Chondrocyte (in vitro differentiated cells): ENCODE data around the gene LRMDA. TPM values are rescaled to one million over a fixed set of nuclear protein-coding genes. Genes with fewer than 3 reads are reported as not detected.

Experiments used
- DNase-seq: peaks from one replicate; pipeline ENCODE4 v3.0.0; 2021; ENCODE audit warnings: mixed read lengths, low spot score
- H3K27ac Mint-ChIP-seq: one replicate; pipeline ENCODE4 v1.8.0; 2021; ENCODE audit warnings: mild to moderate bottlenecking, moderate library complexity, mixed read lengths; ENCODE audit not compliant: unreplicated experiment
- H3K27me3 Mint-ChIP-seq: 2 replicates; pipeline ENCODE4 v1.8.0; 2021; ENCODE audit warnings: low read depth, mixed read lengths
- H3K36me3 Mint-ChIP-seq: 2 replicates; pipeline ENCODE4 v1.8.0; 2021; ENCODE audit warnings: low read depth, mixed read lengths
- H3K4me1 Mint-ChIP-seq: 2 replicates; pipeline ENCODE4 v1.8.0; 2021; ENCODE audit warnings: low read depth, mild to moderate bottlenecking, mixed read lengths
- H3K4me3 Mint-ChIP-seq: one replicate; pipeline ENCODE4 v1.8.0; 2021; ENCODE audit warnings: mild to moderate bottlenecking, moderate library complexity, mixed read lengths; ENCODE audit not compliant: unreplicated experiment
- H3K9me3 Mint-ChIP-seq: 2 replicates; pipeline ENCODE4 v1.8.0; 2021; ENCODE audit warnings: low read depth, mixed read lengths
- total RNA-seq: library from RNA; stranded (reverse); gene quantifications from 3 replicates; pipeline ENCODE4 v1.2.1, GENCODE V29; 2021
- TF ChIP-seq, protein P1 (sequence below): fragments of 200-600 bp; sonication (generic); IDR thresholded peaks from 2 replicates; pipeline ENCODE4 v1.5.0; 2021; ENCODE audit warnings: antibody characterized with exemption, mild to moderate bottlenecking, moderate library complexity

LRMDA gene
- total RNA-seq, 1 donor from 2014 or later, result 2.8 TPM

GRCh38 chr10:76342996-76343395 lies 911.6 kb downstream of the LRMDA start:
- Mint-ChIP-seq H3K4me1 (no peaks in the 10 kb centered on the region), H3K36me3 (no peaks in the 10 kb centered on the region), H3K4me3 (no peak overlapping the region), H3K9me3 (peaks cover 6% of the 10 kb centered on the region), H3K27me3 (no peaks in the 10 kb centered on the region), H3K27ac (no peak overlapping the region)
- DNase-seq, result no peak
- TF ChIP-seq, protein P1, sequence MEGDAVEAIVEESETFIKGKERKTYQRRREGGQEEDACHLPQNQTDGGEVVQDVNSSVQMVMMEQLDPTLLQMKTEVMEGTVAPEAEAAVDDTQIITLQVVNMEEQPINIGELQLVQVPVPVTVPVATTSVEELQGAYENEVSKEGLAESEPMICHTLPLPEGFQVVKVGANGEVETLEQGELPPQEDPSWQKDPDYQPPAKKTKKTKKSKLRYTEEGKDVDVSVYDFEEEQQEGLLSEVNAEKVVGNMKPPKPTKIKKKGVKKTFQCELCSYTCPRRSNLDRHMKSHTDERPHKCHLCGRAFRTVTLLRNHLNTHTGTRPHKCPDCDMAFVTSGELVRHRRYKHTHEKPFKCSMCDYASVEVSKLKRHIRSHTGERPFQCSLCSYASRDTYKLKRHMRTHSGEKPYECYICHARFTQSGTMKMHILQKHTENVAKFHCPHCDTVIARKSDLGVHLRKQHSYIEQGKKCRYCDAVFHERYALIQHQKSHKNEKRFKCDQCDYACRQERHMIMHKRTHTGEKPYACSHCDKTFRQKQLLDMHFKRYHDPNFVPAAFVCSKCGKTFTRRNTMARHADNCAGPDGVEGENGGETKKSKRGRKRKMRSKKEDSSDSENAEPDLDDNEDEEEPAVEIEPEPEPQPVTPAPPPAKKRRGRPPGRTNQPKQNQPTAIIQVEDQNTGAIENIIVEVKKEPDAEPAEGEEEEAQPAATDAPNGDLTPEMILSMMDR, result no peak

- no peaks in the 10 kb centered on the region for H3K36me3 Mint-ChIP-seq
- no peak for DNase-seq
- no peak overlapping the region for H3K4me3 Mint-ChIP-seq
- H3K27me3 Mint-ChIP-seq, result no peaks in the 10 kb centered on the region
- H3K27ac Mint-ChIP-seq, result no peak overlapping the region
- H3K4me1 Mint-ChIP-seq, result peaks cover 29% of the 10 kb centered on the region
- TF ChIP-seq, protein P1, result no peak
- H3K9me3 Mint-ChIP-seq, result peaks cover 4% of the 10 kb centered on the region
Measured at GRCh38 chr10:76347832-76348231, 916.4 kb downstream of the LRMDA start.

GRCh38 chr10:76350583-76350982 lies 919.2 kb downstream of the LRMDA start:
- TF ChIP-seq, protein P1, result no peak

DNA sequence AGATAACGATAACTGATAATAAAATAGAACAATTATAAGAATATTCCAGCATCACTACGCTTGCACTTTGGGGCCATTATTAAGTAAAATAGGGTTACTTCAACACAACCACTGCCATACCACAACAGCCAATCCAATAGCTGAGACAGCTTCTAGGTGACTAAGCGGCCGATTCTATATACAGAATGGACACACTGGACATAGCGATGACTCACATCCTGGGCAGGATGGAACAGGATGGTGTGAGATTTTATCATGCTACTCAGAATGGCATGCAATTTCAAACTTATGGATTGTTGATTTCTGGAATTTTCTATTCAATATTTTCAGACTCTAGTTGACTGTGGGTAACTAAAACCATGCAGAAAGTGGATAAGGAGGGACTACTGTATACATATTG lies 920.9 kb downstream of the LRMDA start:
- no peaks in the 10 kb centered on the region for H3K27me3 Mint-ChIP-seq

More at GRCh38 chr10:76350583-76350982, 919.2 kb downstream of the LRMDA start:
- no peaks in the 10 kb centered on the region for H3K9me3 Mint-ChIP-seq
- peaks cover 35% of the 10 kb centered on the region for H3K4me1 Mint-ChIP-seq
- H3K36me3 Mint-ChIP-seq, result no peaks in the 10 kb centered on the region
- no peak overlapping the region for H3K27ac Mint-ChIP-seq
- no peak overlapping the region for H3K4me3 Mint-ChIP-seq
- H3K27me3 Mint-ChIP-seq, result no peaks in the 10 kb centered on the region
- no peak for DNase-seq

DNA sequence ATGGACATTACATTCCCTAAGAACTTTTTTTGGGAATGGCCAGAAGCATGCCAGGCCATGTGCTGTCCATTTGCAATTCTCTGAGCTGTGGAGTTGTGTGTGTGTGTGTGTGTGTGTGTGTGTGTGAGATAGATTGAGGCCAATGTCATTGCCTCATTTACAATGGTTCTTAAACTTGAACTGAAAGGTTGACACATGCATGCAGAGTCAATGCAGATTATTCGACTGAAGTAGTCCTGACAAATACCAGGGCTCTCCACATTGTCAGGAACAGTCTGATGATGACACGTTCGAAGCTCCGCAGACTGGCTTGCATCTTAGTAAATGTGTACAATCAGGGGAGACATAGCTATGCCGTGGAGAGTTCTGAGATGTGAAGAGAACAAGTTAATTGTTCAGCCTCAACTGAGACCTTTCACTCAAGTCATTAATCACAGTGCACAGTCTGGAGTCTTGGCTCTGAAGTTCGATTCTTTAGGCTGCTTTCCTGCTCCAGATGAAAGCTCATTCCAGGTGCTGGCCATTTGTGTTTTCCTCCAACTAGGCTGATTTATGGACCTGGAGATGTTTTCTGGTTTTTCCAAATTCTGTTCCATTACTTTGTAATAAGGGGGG lies 921.9 kb downstream of the LRMDA start:
- TF ChIP-seq, protein P1, result no peak
- no peak for DNase-seq
- H3K4me1 Mint-ChIP-seq, result peaks cover 38% of the 10 kb centered on the region
- H3K27me3 Mint-ChIP-seq, result no peaks in the 10 kb centered on the region
- no peak overlapping the region for H3K4me3 Mint-ChIP-seq
- no peaks in the 10 kb centered on the region for H3K9me3 Mint-ChIP-seq
- no peaks in the 10 kb centered on the region for H3K36me3 Mint-ChIP-seq
- H3K27ac Mint-ChIP-seq, result peak overlapping the region; percentile 93

More for the DNA sequence above, 920.9 kb downstream of the LRMDA start:
- Mint-ChIP-seq H3K36me3 (no peaks in the 10 kb centered on the region), H3K27ac (peak overlapping the region; percentile 93), H3K4me1 (peaks cover 38% of the 10 kb centered on the region), H3K4me3 (no peak overlapping the region), H3K9me3 (no peaks in the 10 kb centered on the region)
- no peak for DNase-seq
- TF ChIP-seq, protein P1, result no peak
